Left kidney (tissue), 2 donors: Measurements from ENCODE around the gene KRT77. TPM values are rescaled to one million over a fixed set of nuclear protein-coding genes. Genes with fewer than 3 reads are reported as not detected.

Source experiments
- DNase-seq: peaks from one replicate; pipeline ENCODE4 v3.0.0-alpha.2; 2013
- polyA plus RNA-seq: library from polyadenylated mRNA; unstranded; fragments of 120-200 nt; gene quantifications from one replicate; pipeline ENCODE4 v1.2.1, GENCODE V29; 2013; ENCODE audit not compliant: insufficient read length

The KRT77 gene
- polyA plus RNA-seq, 1 donor = not detected

GRCh38 chr12:52692254-52692653 lies 11.1 kb downstream of the KRT77 start:
- DNase-seq = no peak

- DNase-seq = no peak
Measured at GRCh38 chr12:52691841-52692150, 11.5 kb downstream of the KRT77 start.

GRCh38 chr12:52691076-52691840 lies 12.1 kb downstream of the KRT77 start:
- DNase-seq = no peak

GRCh38 chr12:52690351-52691075 lies 12.8 kb downstream of the KRT77 start:
- no peak for DNase-seq

GRCh38 chr12:52689936-52690335 lies 13.4 kb downstream of the KRT77 start:
- no peak for DNase-seq

- DNase-seq = no peak
Measured at GRCh38 chr12:52689239-52689638, 14.1 kb downstream of the KRT77 start.

GRCh38 chr12:52688481-52688880 lies 14.8 kb downstream of the KRT77 start:
- DNase-seq = no peak

GRCh38 chr12:52687497-52688385 lies 15.6 kb downstream of the KRT77 start:
- DNase-seq = no peak

- DNase-seq = no peak
Measured at GRCh38 chr12:52686756-52687487, 16.4 kb downstream of the KRT77 start.

GRCh38 chr12:52686063-52686462 lies 17.3 kb downstream of the KRT77 start:
- DNase-seq = no peak

- DNase-seq = no peak
Measured at GRCh38 chr12:52685406-52685890, 17.9 kb downstream of the KRT77 start.

- DNase-seq = no peak
Measured at GRCh38 chr12:52684431-52684830, 18.9 kb downstream of the KRT77 start.

- DNase-seq = no peak
Measured at GRCh38 chr12:52683575-52684300, 19.6 kb downstream of the KRT77 start.

- DNase-seq = no peak
Measured at GRCh38 chr12:52682938-52683574, 20.3 kb downstream of the KRT77 start.

- no peak for DNase-seq
Measured at GRCh38 chr12:52682381-52682660, 21.0 kb downstream of the KRT77 start.

GRCh38 chr12:52681526-52682380 lies 21.6 kb downstream of the KRT77 start:
- DNase-seq = no peak

GRCh38 chr12:52680363-52680762 lies 23.0 kb downstream of the KRT77 start, which contains the start of gene KRT1:
TSS of gene KRT1 (minus strand) at chr12:52680407. CDS start at chr12:52680348, 59 bp downstream.
- no peak for DNase-seq

GRCh38 chr12:52679875-52680274 lies 23.4 kb downstream of the KRT77 start:
- DNase-seq = no peak

- DNase-seq = no peak
Measured at GRCh38 chr12:52677671-52678070, 25.7 kb downstream of the KRT77 start.

- DNase-seq = no peak
Measured at GRCh38 chr12:52677126-52677525, 26.2 kb downstream of the KRT77 start.
